ENCODE results near the gene ASCC2. TPM values are rescaled to one million over a fixed set of nuclear protein-coding genes. Genes with fewer than 3 reads are reported as not detected.

Gene ASCC2
- total RNA-seq, 1 experiment from 2014 or later = 43.6 TPM

GRCh38 chr22:29744902-29745301 is 93.2 kb downstream of the ASCC2 start (continued):
- TF ChIP-seq USF1 (CRISPR knock-in tag; IDR thresholded peaks at IDR 0.05) (no peak), ZNF121 (CRISPR knock-in tag; IDR thresholded peaks at IDR 0.05) (no peak), STAT6 (CRISPR knock-in tag; conservative IDR thresholded peaks at IDR 0.05; ENCODE audit: low read depth) (no peak), ZNF425 (CRISPR knock-in tag; conservative IDR thresholded peaks at IDR 0.05) (no peak), TCF7 (CRISPR knock-in tag; IDR thresholded peaks at IDR 0.05; ENCODE audit: low read depth) (no peak), GTF2I (CRISPR knock-in tag; conservative IDR thresholded peaks at IDR 0.05) (no peak)

- Mint-ChIP-seq H3K4me3 (no peak overlapping the region), H3K9me3 (no peaks in the 10 kb centered on the region), H3K27me3 (ENCODE audit: low read depth) (no peaks in the 10 kb centered on the region; the same call in 1 of the 2 replicates), H3K27ac (peak overlapping the region; percentile 32; the same call in 1 of the 2 replicates), H3K36me3 (peaks cover 6% of the 10 kb centered on the region), H3K4me1 (peaks cover 5% of the 10 kb centered on the region)
- TF ChIP-seq ELF4 (CRISPR knock-in tag; IDR thresholded peaks at IDR 0.05; ENCODE audit: low read depth) (no peak), NFATC4 (CRISPR knock-in tag; IDR thresholded peaks at IDR 0.05) (no peak), ZSCAN18 (CRISPR knock-in tag; IDR thresholded peaks at IDR 0.05) (no peak), ATF2 (CRISPR knock-in tag; IDR thresholded peaks at IDR 0.05; ENCODE audit: borderline replicate concordance, low read depth) (no peak), ZNF396 (CRISPR knock-in tag; IDR thresholded peaks at IDR 0.05; ENCODE audit: borderline replicate concordance) (no peak), RELA (CRISPR knock-in tag; IDR thresholded peaks at IDR 0.05; ENCODE audit: borderline replicate concordance) (no peak), ZNF425 (CRISPR knock-in tag; conservative IDR thresholded peaks at IDR 0.05) (no peak), FOXP4 (CRISPR knock-in tag; IDR thresholded peaks at IDR 0.05) (no peak), ZNF232 (CRISPR knock-in tag; IDR thresholded peaks at IDR 0.05) (no peak)
- ChIA-PET POLR2A (no interaction called here), CTCF (interaction anchor here (0.7 to 2.2 kb wide), 8 partner anchors 11 to 346 kb away, joined by 3 to 6 read pairs (median 3); partner anchors contain the start of gene ZMAT5)
- ATAC-seq (no peak), DNase-seq (ENCODE audit: low spot score) (no peak)
Observed at GRCh38 chr22:29742326-29742725, 95.7 kb downstream of the ASCC2 start.

Data from WTC11 (cell line).